PFSK-1 (cell line): ENCODE data around the gene UBP1.

Source experiments
- FOXP2 ChIP-seq: optimal IDR thresholded peaks from 2 replicates; pipeline ENCODE3; 2011; ENCODE audit warnings: borderline replicate concordance, control low read depth, inconsistent platforms; ENCODE audit not compliant: insufficient read depth; ENCODE audit errors: extremely low read length, extremely low read depth
- POLR2AphosphoS5 ChIP-seq: IDR thresholded peaks from 2 replicates; pipeline ENCODE4 v1.6.1; 2012; ENCODE audit warnings: low read depth, mild to moderate bottlenecking, control low read depth, low read length, moderate library complexity
- REST ChIP-seq, 2 experiments: IDR thresholded peaks; 2 replicates each; pipeline versions ENCODE4 v1.6.1 to v1.8.0; 2011 to 2012; ENCODE audit warnings: low read depth in 2 of 2, low read length in 2 of 2, control low read depth in 1 of 2, inconsistent platforms in 1 of 2, mild to moderate bottlenecking in 1 of 2, moderate library complexity in 1 of 2; ENCODE audit not compliant: insufficient read depth in 1 of 2
- SIN3A ChIP-seq: IDR thresholded peaks from 2 replicates; pipeline ENCODE4 v1.6.1; 2012; ENCODE audit warnings: mild to moderate bottlenecking, low read length, moderate library complexity, borderline replicate concordance; ENCODE audit not compliant: insufficient read depth
- TAF1 ChIP-seq: IDR thresholded peaks from 2 replicates; pipeline ENCODE4 v1.6.1; 2012; ENCODE audit warnings: low read length, control low read depth, borderline replicate concordance; ENCODE audit not compliant: insufficient read depth

Gene UBP1

DNA sequence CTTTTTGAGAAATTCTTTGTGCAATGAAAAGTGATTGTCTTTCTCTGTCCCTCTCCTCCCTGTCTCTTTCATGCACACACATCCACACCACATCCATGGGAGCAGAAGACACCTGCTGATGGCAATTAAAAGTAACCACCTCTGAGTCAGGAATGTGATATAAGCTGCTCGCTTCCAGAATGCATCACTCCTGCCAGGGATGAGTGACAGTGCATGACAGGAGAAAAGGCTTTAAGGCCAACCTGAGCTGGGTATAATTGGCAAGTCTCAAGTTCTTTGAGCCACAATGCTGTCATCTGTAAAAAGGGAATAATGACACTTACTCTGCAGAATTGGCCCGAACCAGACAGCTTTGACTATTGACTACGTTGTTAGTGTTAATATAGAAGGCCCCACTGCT, 59.6 kb downstream of the UBP1 start:
- TF ChIP-seq REST (IDR thresholded peaks at IDR 0.05; ENCODE audit: insufficient read depth in 1 of 2, low read depth in 2 of 2, low read length in 2 of 2) = no peak
- TF ChIP-seq FOXP2 = no peak
- no peak for TF ChIP-seq TAF1
- TF ChIP-seq SIN3A = no peak
- no peak for TF ChIP-seq POLR2AphosphoS5

DNA sequence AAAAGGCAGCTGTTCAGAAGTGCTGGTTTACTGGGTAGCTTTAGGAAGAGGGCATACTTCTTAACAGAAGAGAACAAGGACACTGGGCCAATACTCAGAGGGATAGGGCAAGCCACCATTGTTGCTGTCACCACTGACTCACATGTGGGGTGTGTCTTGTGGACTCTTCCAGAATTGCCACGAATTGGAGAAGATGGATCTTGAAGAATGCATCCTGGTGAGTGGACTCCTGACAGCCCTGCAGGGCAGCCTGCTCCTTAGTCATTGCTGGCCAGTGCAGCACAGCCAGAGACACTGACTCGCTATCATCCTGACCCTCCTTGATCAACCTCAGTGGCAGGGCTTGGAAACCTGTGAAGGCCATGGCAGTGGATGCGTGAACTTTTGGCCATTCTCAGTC, 62.3 kb downstream of the UBP1 start:
- no peak for TF ChIP-seq FOXP2
- TF ChIP-seq SIN3A = no peak
- no peak for TF ChIP-seq POLR2AphosphoS5
- no peak for TF ChIP-seq TAF1
- no peak for TF ChIP-seq REST (IDR thresholded peaks at IDR 0.05; ENCODE audit: insufficient read depth in 1 of 2, low read depth in 2 of 2, low read length in 2 of 2)

GRCh38 chr3:33377489-33377888, 62.7 kb downstream of the UBP1 start:
- TF ChIP-seq TAF1 (no peak), SIN3A (no peak), POLR2AphosphoS5 (no peak), FOXP2 (no peak), REST (IDR thresholded peaks at IDR 0.05; ENCODE audit: insufficient read depth in 1 of 2, low read depth in 2 of 2, low read length in 2 of 2) (no peak)

- no peak for TF ChIP-seq REST (IDR thresholded peaks at IDR 0.05; ENCODE audit: insufficient read depth in 1 of 2, low read depth in 2 of 2, low read length in 2 of 2)
- TF ChIP-seq POLR2AphosphoS5 = no peak
- TF ChIP-seq FOXP2 = no peak
Observed at GRCh38 chr3:33373082-33373437, 67.1 kb downstream of the UBP1 start.

DNA sequence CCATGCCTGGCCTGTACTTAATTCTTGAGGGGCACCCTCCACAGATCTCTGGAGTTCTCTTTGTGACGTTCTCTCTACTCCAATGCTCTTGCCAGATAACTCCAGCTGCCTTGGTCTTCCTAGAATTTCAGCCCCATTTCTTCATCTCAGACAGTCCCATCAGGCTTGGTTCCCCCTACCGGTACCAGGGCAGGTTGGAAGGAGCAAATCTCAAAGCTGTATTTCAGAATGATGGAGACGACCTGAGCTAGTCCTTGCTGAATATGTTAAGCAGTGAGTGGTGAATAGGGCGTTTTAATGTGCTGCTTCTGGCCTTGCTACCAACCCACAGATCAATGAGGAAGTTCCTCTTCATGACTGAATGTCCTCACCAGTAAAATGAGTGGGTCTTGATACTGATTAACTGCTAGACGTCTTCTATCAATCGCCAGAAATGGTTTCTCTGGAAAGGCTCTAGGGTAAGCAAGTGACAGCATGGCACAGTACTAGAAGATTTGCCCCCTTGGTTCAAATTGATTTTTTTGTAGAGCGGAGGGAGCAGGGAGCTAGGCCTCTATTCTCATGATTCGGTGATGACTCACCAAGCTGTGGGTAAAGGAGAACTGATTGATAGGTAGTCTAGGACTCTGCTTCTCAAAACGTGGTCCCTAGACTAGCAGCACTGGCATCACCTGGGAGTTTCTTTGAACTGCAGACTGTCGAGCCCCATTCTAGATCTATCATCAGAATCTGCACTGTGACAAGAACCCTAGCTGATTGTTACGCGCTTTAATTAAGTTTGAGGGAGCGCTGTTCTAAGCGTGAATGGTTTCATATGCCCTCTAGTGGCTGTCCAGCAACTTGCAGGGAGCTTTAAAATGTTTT, 67.8 kb downstream of the UBP1 start:
- no peak for TF ChIP-seq FOXP2
- TF ChIP-seq REST (IDR thresholded peaks at IDR 0.05; ENCODE audit: insufficient read depth in 1 of 2, low read depth in 2 of 2, low read length in 2 of 2) = no peak
- no peak for TF ChIP-seq SIN3A
- TF ChIP-seq POLR2AphosphoS5 = no peak
